D721Med (cell line): ENCODE data around the gene ASPDH.

Experiments used
- DNase-seq: peaks from one replicate; pipeline ENCODE4 v3.0.0; 2011; ENCODE audit warnings: low spot score; ENCODE audit not compliant: insufficient read length
- FAIRE-seq: peaks from 2 replicates; lab custom pipeline; 2011; peaks lifted over from hg19 to GRCh38; lab: Jason Lieb, UNC
- TF ChIP-seq, protein P1 (sequence below): IDR thresholded peaks from 2 replicates; pipeline ENCODE4 v1.5.1; 2012; ENCODE audit warnings: mild to moderate bottlenecking, control low read depth; ENCODE audit not compliant: insufficient read depth; ENCODE audit errors: missing control alignments

The ASPDH gene

DNA sequence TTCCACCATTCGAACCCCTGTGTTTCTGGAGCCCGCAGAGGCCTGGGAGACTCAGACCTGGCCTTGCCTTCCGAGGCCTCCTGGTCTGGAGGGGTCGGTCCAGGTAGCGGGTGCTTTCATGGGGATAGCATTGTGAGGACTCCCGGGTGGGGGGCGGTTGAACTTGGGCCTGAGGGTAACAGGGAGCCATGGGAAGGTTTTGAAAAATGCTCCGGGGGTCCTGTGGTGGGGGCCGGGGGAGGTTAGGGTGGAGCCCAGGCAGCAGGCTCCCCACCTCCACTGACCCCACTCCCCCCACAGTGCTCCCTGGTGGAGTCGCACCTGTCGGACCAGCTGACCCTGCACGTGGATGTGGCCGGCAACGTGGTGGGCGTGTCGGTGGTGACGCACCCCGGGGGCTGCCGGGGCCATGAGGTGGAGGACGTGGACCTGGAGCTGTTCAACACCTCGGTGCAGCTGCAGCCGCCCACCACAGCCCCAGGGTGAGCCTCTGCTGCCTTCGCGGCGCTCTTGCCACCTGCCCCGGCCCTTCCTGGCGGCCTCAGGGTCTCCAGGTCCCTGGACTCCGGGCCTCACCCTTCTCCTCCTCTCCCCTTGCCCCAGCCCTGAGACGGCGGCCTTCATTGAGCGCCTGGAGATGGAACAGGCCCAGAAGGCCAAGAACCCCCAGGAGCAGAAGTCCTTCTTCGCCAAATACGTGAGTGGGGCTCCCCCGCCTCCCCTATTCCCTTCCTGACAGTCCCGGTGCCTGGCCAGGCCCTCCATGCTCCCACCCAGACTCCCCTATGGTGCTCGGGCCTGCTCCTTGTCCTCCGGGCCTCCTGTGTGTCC lies 33.2 kb downstream of the ASPDH start:
- no peak for DNase-seq

DNA sequence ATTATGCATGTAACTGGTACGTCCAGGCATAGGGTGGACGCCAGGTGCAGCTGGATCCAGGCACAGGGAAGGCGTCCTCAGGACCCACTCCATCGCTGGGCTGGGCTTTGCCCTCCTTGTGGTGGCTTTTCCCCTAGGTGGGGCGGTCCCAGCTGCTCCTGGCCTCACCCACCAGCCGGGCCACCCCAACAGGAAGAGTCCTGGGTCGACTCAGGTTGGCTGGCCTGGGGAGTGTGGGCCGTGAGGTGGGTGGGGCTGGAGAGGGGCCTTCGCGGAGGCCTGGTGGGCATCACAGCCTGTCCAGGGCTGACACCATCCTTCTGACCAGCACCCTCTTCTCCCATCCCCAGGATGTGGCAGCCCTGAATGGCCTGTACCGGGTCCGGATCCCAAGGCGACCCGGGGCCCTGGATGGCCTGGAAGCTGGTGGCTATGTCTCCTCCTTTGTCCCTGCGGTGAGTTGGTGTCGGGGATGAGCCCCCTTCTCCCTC lies 33.9 kb downstream of the ASPDH start:
- FAIRE-seq: no peak
- no peak for DNase-seq

More for the DNA sequence above, 33.2 kb downstream of the ASPDH start:
- TF ChIP-seq, protein P1, sequence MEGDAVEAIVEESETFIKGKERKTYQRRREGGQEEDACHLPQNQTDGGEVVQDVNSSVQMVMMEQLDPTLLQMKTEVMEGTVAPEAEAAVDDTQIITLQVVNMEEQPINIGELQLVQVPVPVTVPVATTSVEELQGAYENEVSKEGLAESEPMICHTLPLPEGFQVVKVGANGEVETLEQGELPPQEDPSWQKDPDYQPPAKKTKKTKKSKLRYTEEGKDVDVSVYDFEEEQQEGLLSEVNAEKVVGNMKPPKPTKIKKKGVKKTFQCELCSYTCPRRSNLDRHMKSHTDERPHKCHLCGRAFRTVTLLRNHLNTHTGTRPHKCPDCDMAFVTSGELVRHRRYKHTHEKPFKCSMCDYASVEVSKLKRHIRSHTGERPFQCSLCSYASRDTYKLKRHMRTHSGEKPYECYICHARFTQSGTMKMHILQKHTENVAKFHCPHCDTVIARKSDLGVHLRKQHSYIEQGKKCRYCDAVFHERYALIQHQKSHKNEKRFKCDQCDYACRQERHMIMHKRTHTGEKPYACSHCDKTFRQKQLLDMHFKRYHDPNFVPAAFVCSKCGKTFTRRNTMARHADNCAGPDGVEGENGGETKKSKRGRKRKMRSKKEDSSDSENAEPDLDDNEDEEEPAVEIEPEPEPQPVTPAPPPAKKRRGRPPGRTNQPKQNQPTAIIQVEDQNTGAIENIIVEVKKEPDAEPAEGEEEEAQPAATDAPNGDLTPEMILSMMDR: no peak
- FAIRE-seq: no peak

DNA sequence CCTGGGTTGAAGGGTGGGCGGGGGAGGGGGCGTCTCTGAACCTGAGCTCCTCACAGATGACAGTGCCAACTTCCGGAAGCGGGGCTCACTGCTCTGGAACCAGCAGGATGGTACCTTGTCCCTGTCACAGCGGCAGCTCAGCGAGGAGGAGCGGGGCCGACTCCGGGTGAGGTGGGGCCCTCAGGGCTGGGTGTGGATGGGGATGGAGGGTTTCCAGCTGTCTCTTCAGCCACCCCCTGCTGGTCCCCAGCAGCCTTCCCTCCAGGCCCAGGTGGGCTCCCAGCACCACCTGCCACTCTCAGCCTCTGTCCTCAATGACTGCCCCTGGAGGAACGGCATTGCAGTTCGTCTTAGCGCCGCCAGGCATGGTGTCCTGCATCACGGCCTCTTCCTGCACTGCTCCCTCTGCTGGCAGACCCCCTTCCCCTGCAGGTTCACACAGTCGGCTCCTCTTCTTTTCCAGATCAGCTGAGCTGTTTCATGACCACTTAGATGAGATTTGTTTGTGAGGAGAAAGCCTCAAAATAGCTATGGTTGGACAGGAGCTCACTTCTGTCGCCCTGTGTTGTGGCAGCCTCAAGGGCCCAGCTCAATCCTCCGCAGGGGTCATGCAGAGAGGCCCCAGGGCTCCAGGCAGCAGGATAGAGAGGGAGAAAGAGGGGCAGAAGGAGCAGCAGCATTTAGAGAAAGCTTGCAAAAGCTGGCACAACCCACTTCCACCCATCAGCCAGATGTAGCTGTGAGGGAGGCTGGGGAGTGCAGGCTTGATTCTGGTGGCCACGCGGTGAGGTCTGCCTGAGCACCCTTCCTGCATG lies 34.6 kb downstream of the ASPDH start:
- FAIRE-seq (no peak), DNase-seq (no peak)
- TF ChIP-seq, protein P1: peak; percentile 77

More for the DNA sequence above, 33.9 kb downstream of the ASPDH start:
- TF ChIP-seq, protein P1: no peak

DNA sequence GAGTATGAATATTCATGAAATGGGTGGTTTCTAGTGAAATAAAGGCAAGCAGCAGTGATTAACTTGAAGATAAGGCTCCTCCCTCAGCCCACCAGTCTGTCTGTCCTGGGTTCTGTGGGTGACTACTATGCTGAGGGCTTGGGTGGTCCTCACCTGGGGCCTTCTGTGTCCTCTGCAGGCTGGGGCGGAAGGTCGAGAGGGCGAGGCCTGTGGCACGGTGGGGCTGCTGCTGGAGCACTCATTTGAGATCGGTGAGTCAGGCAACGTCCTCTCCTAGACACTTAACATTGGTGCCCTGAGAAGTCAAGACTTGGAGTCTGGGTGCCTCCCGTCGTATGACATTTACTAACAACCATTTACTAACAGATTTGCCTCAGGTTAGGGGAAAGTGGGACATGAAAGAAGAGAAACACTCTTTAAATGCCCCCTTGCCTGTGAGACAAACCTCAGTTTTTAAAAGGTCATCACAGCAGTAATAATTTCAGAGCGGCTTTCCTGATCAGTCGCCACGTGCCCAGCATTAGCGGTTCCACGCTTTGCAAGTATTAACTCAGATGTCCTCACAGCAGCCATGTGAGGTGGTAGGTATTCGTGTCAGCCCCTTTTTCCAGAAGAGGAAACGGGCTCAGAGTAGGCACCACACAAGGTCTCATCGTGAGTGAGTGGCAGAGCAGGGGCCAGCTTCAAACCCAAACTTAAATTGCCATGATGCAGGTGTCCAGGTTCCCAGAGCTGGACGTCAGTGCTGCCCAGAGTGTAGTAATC lies 35.8 kb downstream of the ASPDH start:
- DNase-seq: no peak
- no peak for FAIRE-seq
- TF ChIP-seq, protein P1: no peak

DNA sequence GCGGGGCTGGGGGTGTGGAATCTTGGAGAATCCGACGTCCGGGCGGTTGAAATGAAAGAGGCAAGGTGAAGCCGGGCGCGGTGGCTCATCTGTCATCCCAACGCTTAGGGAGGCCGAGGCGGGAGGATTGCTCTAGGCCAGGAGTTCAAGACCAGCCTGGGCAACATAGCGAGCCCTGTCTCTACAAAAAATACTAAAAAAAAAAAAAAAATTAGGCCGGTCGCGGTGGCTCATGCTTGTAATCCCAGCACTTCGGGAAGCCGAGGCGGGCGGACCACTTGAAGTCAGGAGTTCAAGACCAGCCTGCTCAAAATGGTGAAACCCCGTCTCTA lies 36.8 kb downstream of the ASPDH start:
- DNase-seq (no peak), FAIRE-seq (no peak)
- TF ChIP-seq, protein P1: no peak

DNA sequence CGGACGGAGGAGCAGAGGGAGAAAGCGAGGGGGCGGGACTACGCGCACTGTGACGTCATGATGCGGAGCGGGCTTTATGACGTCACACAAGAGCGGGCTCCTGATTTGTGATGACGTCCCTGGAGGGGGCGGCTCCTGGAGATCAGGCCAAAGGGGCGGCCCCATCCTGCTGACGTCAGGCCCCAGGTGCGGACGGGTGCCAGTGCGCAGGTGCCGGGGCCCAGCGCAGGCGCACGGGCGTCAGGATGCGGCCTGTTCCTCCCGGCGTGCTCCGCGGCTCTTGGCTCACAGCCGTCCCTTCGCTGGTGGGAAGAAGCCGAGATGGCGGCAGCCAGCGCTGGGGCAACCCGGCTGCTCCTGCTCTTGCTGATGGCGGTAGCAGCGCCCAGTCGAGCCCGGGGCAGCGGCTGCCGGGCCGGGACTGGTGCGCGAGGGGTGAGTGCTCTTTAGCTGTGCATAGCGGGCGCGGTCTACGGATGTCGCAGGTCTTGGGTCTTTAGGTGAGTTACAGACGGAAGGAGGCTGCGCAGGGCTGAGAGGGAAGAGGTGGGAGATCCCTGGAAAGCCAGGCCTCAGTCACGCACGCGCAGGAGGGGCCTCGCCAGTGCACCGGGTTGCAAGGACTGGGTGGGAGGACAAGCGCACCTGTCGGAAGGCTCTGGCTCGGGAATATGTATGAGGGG lies 37.3 kb downstream of the ASPDH start, which contains the start of the genes EMC10 and GARIN5A:
Gene EMC10, plus strand, starts transcription at position 284 of the 683 bp plus-strand sequence. Its CDS starts 38 bp downstream, at position 322.
Gene GARIN5A, minus strand, starts transcription at position 625 of the 683 bp plus-strand sequence. Its CDS starts 460 bp downstream, at position 165.
- no peak for FAIRE-seq

More for the DNA sequence above, 37.3 kb downstream of the ASPDH start, which contains the start of the genes EMC10 and GARIN5A:
- TF ChIP-seq, protein P1: no peak
- peak; percentile 58 for DNase-seq
